K562 (cell line): ENCODE measurements around the gene ST6GAL1. TPM values are rescaled to one million over a fixed set of nuclear protein-coding genes. Genes with fewer than 3 reads are reported as not detected.

Experiments used
- ATAC-seq: fragments of 200-7000 bp; cut with Tn5 transposase; 3 replicates; pipeline ENCODE4 v1.9.1; 2020; ENCODE audit warnings: moderate library complexity
- BruUV-seq: library from RNA; stranded (reverse); fragments of 400-500 nt; replicated peaks from 2 replicates; lab custom pipeline; 2021; lab: Mats Ljungman, UMichigan
- CTCF ChIA-PET: fragments of 300-600 bp; formaldehyde crosslinking; extraction: SDS; loops from one replicate; lab custom pipeline; 2021; ENCODE audit warnings: low intra/inter-chr PET ratio; lab: Yijun Ruan, JAX
- POLR2A ChIA-PET: fragments of 300-600, 350-650 bp; sonication (Branson Sonifier 250); formaldehyde crosslinking; extraction: SDS; loops from one replicate; lab custom pipeline; 2021; ENCODE audit warnings: antibody characterized with exemption, inconsistent platforms; lab: Yijun Ruan, JAX
- DNase-seq, 4 experiments: peaks; one replicate each; pipeline versions ENCODE4 v3.0.0 to v3.0.0-alpha.2; 2011 to 2018; ENCODE audit warnings: low spot score in 3 of 4, mixed read lengths in 3 of 4; ENCODE audit errors: extremely low read depth in 1 of 4
- FAIRE-seq: peaks from 2 replicates; lab custom pipeline; 2011; peaks lifted over from hg19 to GRCh38; lab: Jason Lieb, UNC
- H2AFZ ChIP-seq: 2 replicates; pipeline ENCODE4 v1.6.0; 2011; ENCODE audit warnings: low read depth, low read length, control low read depth, inconsistent platforms
- H3K27ac ChIP-seq: fragments of 200-600 bp; 3 replicates; pipeline ENCODE4 v1.8.0; 2011; ENCODE audit warnings: low read depth, mild to moderate bottlenecking, control low read depth, inconsistent platforms, low read length, moderate library complexity, mixed read lengths; ENCODE audit errors: extremely low read depth
- H3K27me3 ChIP-seq, 2 experiments: fragments of 300-600 bp in 1 of 2; 2 replicates in 1 of 2; 3 replicates in 1 of 2; pipeline versions ENCODE4 v1.6.0 to v1.8.0; 2011; ENCODE audit warnings: inconsistent platforms in 2 of 2, low read length in 2 of 2, mild to moderate bottlenecking in 1 of 2, mixed read lengths in 1 of 2, moderate library complexity in 1 of 2; ENCODE audit not compliant: control insufficient read depth in 2 of 2, insufficient read depth in 2 of 2
- H3K36me3 ChIP-seq: fragments of 300-600 bp; 3 replicates; pipeline ENCODE4 v1.8.0; 2011; ENCODE audit warnings: mild to moderate bottlenecking, low read length, inconsistent platforms; ENCODE audit not compliant: control insufficient read depth, insufficient read depth
- H3K4me1 ChIP-seq, 2 experiments: fragments of 200-600 bp in 1 of 2; replicated peaks in 1 of 2; 2 replicates in 1 of 2; 3 replicates in 1 of 2; pipeline versions ENCODE4 v1.5.1 to v1.8.0; 2011; ENCODE audit warnings: inconsistent platforms in 2 of 2, low read length in 2 of 2, mild to moderate bottlenecking in 1 of 2, mixed read lengths in 1 of 2, moderate library complexity in 1 of 2; ENCODE audit not compliant: control insufficient read depth in 2 of 2, insufficient read depth in 2 of 2
- H3K4me2 ChIP-seq: 2 replicates; pipeline ENCODE4 v1.6.1; 2011; ENCODE audit warnings: low read length, control low read depth, inconsistent platforms, mixed read lengths; ENCODE audit not compliant: insufficient read depth
- H3K4me3 ChIP-seq: fragments of 200-600 bp; sonication (generic), shearing (Covaris generic); 2 replicates; pipeline ENCODE4 v1.5.1; 2016; ENCODE audit warnings: control low read depth, inconsistent platforms
- H3K79me2 ChIP-seq: fragments of 200-600 bp; 3 replicates; pipeline ENCODE4 v1.8.0; 2011; ENCODE audit warnings: low read length, inconsistent platforms; ENCODE audit not compliant: control insufficient read depth, insufficient read depth
- H3K9ac ChIP-seq, 2 experiments: 2 replicates each; pipeline versions ENCODE4 v1.6.0 to v1.6.1; 2011; ENCODE audit warnings: low read depth in 2 of 2, low read length in 2 of 2, control low read depth in 1 of 2, inconsistent platforms in 1 of 2, mild to moderate bottlenecking in 1 of 2, mixed read lengths in 1 of 2; ENCODE audit not compliant: insufficient read depth in 1 of 2
- H3K9me1 ChIP-seq: one replicate; pipeline ENCODE4 v1.6.0; 2011; ENCODE audit warnings: inconsistent platforms, mild to moderate bottlenecking, low read length, moderate library complexity; ENCODE audit not compliant: control insufficient read depth, insufficient read depth
- H3K9me3 ChIP-seq: replicated peaks from 2 replicates; pipeline ENCODE4 v1.5.1; 2011; ENCODE audit warnings: low read depth, low read length, inconsistent platforms; ENCODE audit not compliant: control insufficient read depth, insufficient read depth
- H4K20me1 ChIP-seq: replicated peaks from 2 replicates; pipeline ENCODE4 v1.6.1; 2011; ENCODE audit warnings: low read length, inconsistent platforms, mixed read lengths; ENCODE audit not compliant: control insufficient read depth, insufficient read depth
- C11orf30 ChIP-seq: fragments of 450-650 bp; IDR thresholded peaks from 2 replicates; pipeline ENCODE4 v1.6.1; 2016; ENCODE audit warnings: low read depth, mild to moderate bottlenecking
- DPF2 ChIP-seq: fragments of 450-650 bp; IDR thresholded peaks from 2 replicates; pipeline ENCODE4 v1.6.1; 2016
- EP400 ChIP-seq: fragments of 450-650 bp; IDR thresholded peaks from 2 replicates; pipeline ENCODE4 v1.6.1; 2017; ENCODE audit warnings: antibody characterized with exemption, mild to moderate bottlenecking, moderate library complexity
- GATAD2B ChIP-seq: fragments of 450-650 bp; IDR thresholded peaks from 2 replicates; pipeline ENCODE4 v1.6.1; 2017; ENCODE audit warnings: mild to moderate bottlenecking, borderline replicate concordance
- HDAC6 ChIP-seq: IDR thresholded peaks from 2 replicates; pipeline ENCODE4 v1.6.1; 2012; ENCODE audit warnings: low read depth, mild to moderate bottlenecking, control low read depth, inconsistent platforms, low read length, moderate library complexity
- HNRNPH1 ChIP-seq: fragments of 200-400 bp; formaldehyde crosslinking; optimal IDR thresholded peaks from 2 replicates; pipeline ENCODE3; 2017; ENCODE audit warnings: low read depth, mild to moderate bottlenecking, low read length, moderate library complexity
- ILF3 ChIP-seq: fragments of 450-650 bp; IDR thresholded peaks from 2 replicates; pipeline ENCODE4 v1.6.1; 2018; ENCODE audit warnings: antibody characterized with exemption, mild to moderate bottlenecking, moderate library complexity, borderline replicate concordance
- MLLT1 ChIP-seq, 2 experiments: fragments of 450-650 bp; IDR thresholded peaks; 2 replicates each; pipeline ENCODE4 v1.6.1; 2016
- MXD1 ChIP-seq: fragments of 250-450 bp; sonication (Bioruptor Pico); IDR thresholded peaks from 2 replicates; pipeline ENCODE4 v1.8.0; 2021; ENCODE audit warnings: borderline replicate concordance, mild to moderate bottlenecking, moderate library complexity; ENCODE audit not compliant: poor library complexity, severe bottlenecking
- NRF1 ChIP-seq, 2 experiments: fragments of 450-650 bp; IDR thresholded peaks in 1 of 2; conservative IDR thresholded peaks in 1 of 2; 2 replicates each; pipeline ENCODE4 v1.6.1; 2014; ENCODE audit warnings: mild to moderate bottlenecking in 2 of 2
- PCBP1 ChIP-seq: fragments of 200-400 bp; formaldehyde crosslinking; IDR thresholded peaks from 2 replicates; pipeline ENCODE4 v1.6.1; 2018; ENCODE audit warnings: mild to moderate bottlenecking, low read depth, low read length; ENCODE audit not compliant: poor library complexity, severe bottlenecking
- POLR2H ChIP-seq: IDR thresholded peaks from 2 replicates; pipeline ENCODE4 v1.6.1; 2016; ENCODE audit warnings: missing genetic modification characterization, low read depth, mild to moderate bottlenecking, control low read depth, missing compliant biosample characterization, moderate library complexity
- RNF2 ChIP-seq: sonication (generic); IDR thresholded peaks from 2 replicates; pipeline ENCODE4 v1.6.1; 2016
- SP1 ChIP-seq: sonication (generic); formaldehyde crosslinking; IDR thresholded peaks from 2 replicates; pipeline ENCODE4 v1.8.1; 2022; ENCODE audit warnings: mild to moderate bottlenecking, missing genetic modification reagents
- TRIM28 ChIP-seq: fragments of 450-650 bp; IDR thresholded peaks from 2 replicates; pipeline ENCODE4 v1.6.1; 2017
- YY1 ChIP-seq, 3 experiments: IDR thresholded peaks; 2 replicates each; pipeline ENCODE4 v1.6.1; 2011; ENCODE audit warnings: low read length in 2 of 3, mild to moderate bottlenecking in 2 of 3, moderate library complexity in 2 of 3, borderline replicate concordance in 1 of 3, control low read depth in 1 of 3, low read depth in 1 of 3; ENCODE audit not compliant: insufficient read depth in 3 of 3, insufficient replicate concordance in 2 of 3, control insufficient read depth in 1 of 3, insufficient read length in 1 of 3; ENCODE audit errors: extremely low read depth in 1 of 3
- ZNF124 ChIP-seq: sonication (generic); formaldehyde crosslinking; IDR thresholded peaks from 2 replicates; pipeline ENCODE4 v1.8.1; 2022; ENCODE audit warnings: missing genetic modification reagents
- ZNF282 ChIP-seq: sonication (generic); formaldehyde crosslinking; IDR thresholded peaks from 2 replicates; pipeline ENCODE4 v1.8.1; 2023; ENCODE audit warnings: missing genetic modification reagents
- ZNF41 ChIP-seq: fragments of 250-450 bp; sonication (Bioruptor Pico); conservative IDR thresholded peaks from 2 replicates; pipeline ENCODE4 v1.4.0; 2020; ENCODE audit warnings: mild to moderate bottlenecking
- ZNF668 ChIP-seq: fragments of 250-450 bp; sonication (Bioruptor Pico); IDR thresholded peaks from 2 replicates; pipeline ENCODE4 v1.8.0; 2022; ENCODE audit warnings: mild to moderate bottlenecking, inconsistent platforms
- WGBS: fragments of 100-300 bp; shearing (Covaris generic); methylation state at CpG from one replicate; pipeline ENCODE4 v1.1.6; 2016; ENCODE audit warnings: low coverage, mixed read lengths; ENCODE audit not compliant: insufficient coverage; ENCODE audit errors: missing lambda C conversion rate; 5-methylcytosine and 5-hydroxymethylcytosine counted together
- in situ Hi-C: fragments of 300-500 bp; cut with MboI; formaldehyde crosslinking; loops from 4 replicates; pipeline ENCODE4 v1.15.0; 2018; ENCODE audit warnings: inconsistent platforms, mixed read lengths
- intact Hi-C: fragments of 100-400 bp; cut with micrococcal nuclease; formaldehyde crosslinking; loops from 2 replicates; pipeline ENCODE4 v1.14.2; 2022
- polyA plus RNA-seq, 8 experiments: library from polyadenylated mRNA; depleted of rRNA in 4 of 8; stranded (reverse) in 5 of 8; unstranded in 3 of 8; fragments of >200 nt; fragmentation: Nextera tagmentation in 2 of 8; fragmentation: Illumina TruSeq in 1 of 8; extraction: Ambion mirVana in 2 of 8; extraction: Trizol in 1 of 8; gene quantifications; 2 replicates each; pipeline versions ENCODE4 v1.2.1 to v1.2.3, GENCODE V29; 2011 to 2014; ENCODE audit warnings: inconsistent platforms in 1 of 8, missing spikeins in 1 of 8
- total RNA-seq, 7 experiments: library from RNA; depleted of rRNA in 6 of 7; stranded (reverse); fragments of >200 nt in 6 of 7; fragmentation: Illumina TruSeq in 2 of 7; extraction: Trizol in 2 of 7; gene quantifications; 2 replicates each; pipeline versions ENCODE4 v1.2.1 to v1.2.3, GENCODE V29; 2011 to 2021; ENCODE audit warnings: low replicate concordance in 1 of 7

ST6GAL1 gene
- total and polyA plus RNA-seq, 9 of the 15 experiments (the other 6 are each of a cell fraction or from before 2014, with no cell fraction given), result 31.9 to 145 (median 71.0) TPM

DNA sequence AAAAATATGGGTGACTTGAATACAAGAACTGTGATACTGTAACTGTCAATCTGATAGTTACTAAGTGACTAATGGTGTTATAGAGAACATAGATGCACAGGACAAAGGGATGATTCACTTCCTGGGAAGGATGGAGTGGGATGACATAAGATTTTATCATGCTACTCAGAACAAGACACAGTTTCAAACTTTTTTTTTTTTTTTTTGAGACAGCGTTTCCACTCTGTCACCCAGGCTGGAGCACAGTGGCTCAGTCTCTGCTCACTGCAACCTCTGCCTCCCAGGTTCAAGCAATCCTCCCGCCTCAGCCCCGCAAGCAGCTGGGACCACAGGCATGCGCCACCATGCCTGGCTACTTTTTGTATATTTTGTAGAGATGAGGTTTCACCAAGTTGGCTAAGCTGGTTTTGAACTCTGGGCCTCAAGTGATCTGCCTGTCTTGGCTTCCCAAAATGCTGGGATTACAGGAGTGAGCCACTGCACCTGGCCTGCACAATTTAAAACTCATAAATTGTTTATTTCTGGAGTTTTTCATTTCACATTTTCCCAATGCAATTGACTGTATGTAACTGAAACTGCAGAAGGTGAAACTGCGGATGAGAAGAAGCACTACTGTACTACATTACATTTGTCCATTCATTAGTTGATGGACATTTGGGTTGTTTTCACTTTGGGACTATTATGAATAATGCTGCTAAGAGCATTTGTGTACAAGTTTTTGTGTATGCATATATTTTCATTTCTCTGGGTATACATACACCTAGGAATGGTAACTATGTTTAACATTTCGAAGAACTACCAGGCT, 47.2 kb upstream of the ST6GAL1 start:
- H3K4me3 ChIP-seq, result no peak overlapping the region
- POLR2A ChIA-PET, result interaction anchor here (0.5 to 1.1 kb wide), 2 partner anchors 36 to 256 kb away, joined by 3 to 4 read pairs; partner anchors contain the start of gene RPL39L
- peak; percentile 63 for FAIRE-seq
- peak; percentile 70 for ATAC-seq
- BruUV-seq, result no TSS peak
- no peaks in the 10 kb centered on the region for H3K27me3 ChIP-seq
- CTCF ChIA-PET, result no interaction called here
- peak overlapping the region in 1 of 2 experiments; percentile 8; a peak in 1 of 4 replicates for H3K9ac ChIP-seq
- 0 out of 2 replicates have a peak overlapping the region, but pooled peaks have one; percentile 3 for H2AFZ ChIP-seq
- in situ Hi-C loops, result no loop called here
- WGBS, result 29% methylated on average over 6 of the region's 6 CpGs
- H3K27ac ChIP-seq, result peak overlapping the region; percentile 64; the same call in 2 of the 3 replicates
- intact Hi-C loops, result loop anchor here (5.0 kb wide), 1 partner anchor 49 kb away; the partner anchor contains the start of gene ST6GAL1
- peaks cover 11 to 55% of the 10 kb centered on the region in 2 experiments for H3K4me1 ChIP-seq
- H3K9me3 ChIP-seq, result no peaks in the 10 kb centered on the region
- H3K4me2 ChIP-seq, result no peak overlapping the region; the same call in 1 of the 2 replicates
- H3K9me1 ChIP-seq, result no peaks in the 10 kb centered on the region
- H3K36me3 ChIP-seq, result no peaks in the 10 kb centered on the region
- no peaks in the 10 kb centered on the region for H4K20me1 ChIP-seq
- peak; percentile 46 to 82 (median 54) for DNase-seq
- no peaks in the 10 kb centered on the region for H3K79me2 ChIP-seq
- TF ChIP-seq SP1 (CRISPR knock-in tag), result no peak
- peak; percentile 29; the same call in 1 of the 2 replicates for TF ChIP-seq GATAD2B
- no peak for TF ChIP-seq HDAC6
- peak; percentile 92 for TF ChIP-seq DPF2
- TF ChIP-seq ZNF124, result no peak
- TF ChIP-seq MLLT1 (IDR thresholded peaks at IDR 0.05), result peak in 1 of 2 experiments; percentile 20; a peak in 1 of 4 replicates
- peak; percentile 12; the same call in 1 of the 2 replicates for TF ChIP-seq C11orf30
- TF ChIP-seq ZNF282 (CRISPR knock-in tag), result no peak
- peak; percentile 61 to 64 for TF ChIP-seq NRF1 (conservative IDR thresholded peaks at IDR 0.05 in 1 of 2, IDR thresholded peaks at IDR 0.05 in 1 of 2)
- TF ChIP-seq EP400, result peak; percentile 49; the same call in 1 of the 2 replicates
- TF ChIP-seq MXD1 (CRISPR knock-in tag), result no peak
- TF ChIP-seq POLR2H (tag), result 0 out of 2 replicates have a peak, but pooled peaks have one; percentile 7
- TF ChIP-seq PCBP1, result no peak
- TF ChIP-seq TRIM28, result no peak
- no peak for TF ChIP-seq ILF3
- no peak for TF ChIP-seq YY1 (IDR thresholded peaks at IDR 0.05; ENCODE audit: borderline replicate concordance in 1 of 3, control insufficient read depth in 1 of 3, extremely low read depth in 1 of 3, insufficient read depth in 3 of 3, insufficient read length in 1 of 3, insufficient replicate concordance in 2 of 3, low read depth in 1 of 3, low read length in 2 of 3)
- peak; percentile 76; the same call in 1 of the 2 replicates for TF ChIP-seq ZNF668 (CRISPR knock-in tag)
- TF ChIP-seq HNRNPH1, result no peak
- peak; percentile 60 for TF ChIP-seq RNF2
- no peak for TF ChIP-seq ZNF41 (CRISPR knock-in tag)
